NCI-H1092 treated with DMSO at 0.1 percent for 48 hours (cell line): ENCODE measurements around the gene UNC5C.

ENCODE experiments used
- DNase-seq: peaks from one replicate; lab custom pipeline; 2025; lab: John Stamatoyannopoulos, UW

The UNC5C gene

GRCh38 chr4:95466791-95467190, 82.0 kb downstream of the UNC5C start:
- no peak for DNase-seq

DNA sequence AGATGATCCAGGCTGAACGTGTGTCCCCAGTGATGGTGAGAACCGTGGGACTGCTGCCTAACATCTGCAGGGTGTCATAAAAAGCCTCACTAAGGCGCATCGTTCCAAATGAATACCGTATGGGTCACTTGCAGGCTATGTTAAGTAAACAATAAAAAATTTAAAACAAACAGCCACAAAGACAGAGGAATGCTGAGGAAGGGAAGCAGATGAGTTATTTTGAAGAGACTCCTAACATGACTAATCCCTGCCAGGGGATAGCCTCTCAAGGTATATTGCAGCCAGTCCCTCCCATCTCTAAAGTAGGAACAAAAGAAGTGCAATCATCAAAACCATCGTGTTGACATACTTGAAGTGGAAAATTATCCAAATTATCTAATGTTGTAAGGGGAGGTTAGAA, 83.8 kb downstream of the UNC5C start:
- no peak for DNase-seq

GRCh38 chr4:95462921-95463320, 85.9 kb downstream of the UNC5C start:
- DNase-seq = no peak

DNA sequence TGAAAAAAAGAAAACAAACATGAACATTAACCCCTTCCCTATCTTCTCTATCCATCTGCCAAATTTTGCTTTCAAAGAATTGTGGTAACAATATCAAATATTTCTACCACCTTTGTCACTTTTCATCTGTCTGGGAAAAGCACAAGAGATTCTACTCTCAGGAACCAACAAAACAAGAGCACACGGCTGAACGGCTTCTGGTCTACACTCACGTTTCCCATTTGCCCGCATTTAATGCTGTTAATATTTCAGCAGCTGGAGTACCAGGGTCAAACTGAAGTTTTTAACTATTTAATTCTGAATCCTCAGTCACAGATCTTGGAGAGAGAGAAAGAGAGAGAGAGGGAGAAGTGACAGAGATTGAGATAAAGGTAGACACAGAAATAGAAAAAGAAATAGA, 91.4 kb downstream of the UNC5C start:
- DNase-seq = no peak

- no peak for DNase-seq
These were observed 98.5 kb downstream of the UNC5C start for GRCh38 chr4:95450294-95450693.

DNA sequence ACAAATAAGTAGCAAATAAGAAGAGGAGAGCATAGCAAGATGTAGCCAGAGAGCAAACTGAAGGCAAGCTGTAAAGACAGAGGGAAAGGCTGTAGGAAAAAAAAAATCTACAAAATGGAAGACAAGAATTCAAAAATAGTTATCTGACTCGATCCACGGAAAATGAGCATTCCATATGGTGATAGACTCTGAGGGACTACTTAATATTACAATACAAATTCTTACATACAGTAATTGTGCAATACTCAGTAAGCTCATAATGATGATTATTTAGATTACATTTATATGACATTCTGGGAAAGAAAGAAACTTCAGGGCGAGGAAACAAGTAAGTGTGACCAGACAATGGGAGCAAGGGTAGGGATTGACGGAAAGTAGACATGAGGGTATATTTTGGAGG, 102.6 kb downstream of the UNC5C start:
- no peak for DNase-seq

- DNase-seq = no peak
These were observed 103.5 kb downstream of the UNC5C start for GRCh38 chr4:95445251-95445650.

DNA sequence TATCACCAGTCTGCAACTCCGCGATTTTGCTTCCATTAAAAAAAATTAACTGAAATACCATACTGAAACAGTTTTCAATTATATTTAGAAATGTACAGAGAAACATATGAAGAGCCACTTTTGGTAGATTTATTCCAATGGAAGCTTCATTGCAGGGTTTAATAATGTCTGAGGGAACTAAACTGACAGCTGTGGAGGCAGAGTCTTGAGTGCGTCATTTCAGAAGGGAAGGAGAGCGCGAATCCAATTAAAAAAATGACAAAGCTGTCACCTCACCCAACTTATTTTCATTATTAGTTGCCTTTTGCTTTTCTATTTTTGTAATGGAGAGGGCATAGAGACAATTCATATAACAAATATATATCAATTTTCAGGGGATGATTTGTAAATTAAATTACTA, 104.0 kb downstream of the UNC5C start:
- no peak for DNase-seq

GRCh38 chr4:95439896-95440295, 108.9 kb downstream of the UNC5C start:
- DNase-seq = no peak

- DNase-seq = no peak
These were observed 109.7 kb downstream of the UNC5C start for GRCh38 chr4:95439071-95439470.

GRCh38 chr4:95432466-95432865, 116.3 kb downstream of the UNC5C start:
- no peak for DNase-seq

- no peak for DNase-seq
These were observed 117.1 kb downstream of the UNC5C start for GRCh38 chr4:95431678-95432077.

DNA sequence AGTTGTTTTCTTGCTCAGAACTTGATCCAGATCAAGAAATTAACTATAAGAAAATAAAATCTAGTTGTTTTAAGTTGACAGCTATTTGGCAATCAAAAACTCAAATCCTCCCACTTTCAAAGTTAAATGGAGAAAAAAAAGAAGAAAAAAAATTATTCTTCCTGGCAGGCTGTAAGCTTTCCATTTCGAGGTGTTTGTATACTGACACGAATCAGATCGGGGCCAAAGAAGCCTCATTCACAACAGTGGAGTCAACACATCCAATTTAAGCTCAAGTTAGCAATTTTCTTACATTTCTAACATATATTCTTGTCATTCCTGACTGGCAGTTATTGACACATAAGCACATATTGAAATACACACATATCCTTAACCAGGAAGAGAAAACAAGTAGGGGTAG, 119.4 kb downstream of the UNC5C start:
- DNase-seq = no peak

- no peak for DNase-seq
These were observed 120.3 kb downstream of the UNC5C start for GRCh38 chr4:95428291-95429070.

- DNase-seq = no peak
These were observed 122.3 kb downstream of the UNC5C start for GRCh38 chr4:95426455-95426854.

DNA sequence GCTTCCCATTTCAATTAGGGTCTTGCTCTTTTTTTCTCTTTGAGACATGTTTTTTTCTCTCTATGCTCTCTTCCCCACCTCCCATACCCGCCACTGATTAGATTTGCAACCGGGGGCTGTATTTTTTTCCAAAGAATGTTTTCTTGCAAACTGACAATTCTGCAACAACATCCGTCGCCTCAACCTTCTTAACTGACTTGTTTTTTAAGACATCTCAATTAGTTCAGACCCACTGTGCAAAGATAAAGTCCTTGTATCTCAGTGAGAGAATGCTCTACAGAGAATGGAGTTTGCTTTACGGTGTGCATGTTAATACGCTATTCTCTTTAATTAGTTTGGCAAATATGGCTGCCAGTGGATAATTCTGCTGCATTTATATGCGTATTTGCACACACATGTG, 126.3 kb downstream of the UNC5C start:
- DNase-seq = no peak

DNA sequence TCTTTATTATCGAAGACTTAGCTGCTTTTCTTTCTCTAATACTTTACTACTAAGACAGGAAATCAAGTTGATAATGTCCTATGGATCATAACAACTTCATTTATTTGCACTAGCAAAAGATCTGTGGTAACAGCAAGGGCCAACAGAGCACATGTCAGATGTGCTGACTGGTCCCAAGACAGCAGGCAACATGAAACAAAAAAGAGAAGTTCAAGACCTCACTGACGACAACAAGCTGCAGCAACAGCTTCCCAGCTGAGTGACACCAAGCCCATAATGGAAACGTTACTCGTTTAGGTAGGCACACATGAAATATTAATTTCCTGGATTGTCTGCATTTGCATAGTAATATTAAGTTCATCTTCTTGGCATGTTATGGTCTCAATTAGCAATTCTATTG, 126.9 kb downstream of the UNC5C start:
- DNase-seq = no peak

DNA sequence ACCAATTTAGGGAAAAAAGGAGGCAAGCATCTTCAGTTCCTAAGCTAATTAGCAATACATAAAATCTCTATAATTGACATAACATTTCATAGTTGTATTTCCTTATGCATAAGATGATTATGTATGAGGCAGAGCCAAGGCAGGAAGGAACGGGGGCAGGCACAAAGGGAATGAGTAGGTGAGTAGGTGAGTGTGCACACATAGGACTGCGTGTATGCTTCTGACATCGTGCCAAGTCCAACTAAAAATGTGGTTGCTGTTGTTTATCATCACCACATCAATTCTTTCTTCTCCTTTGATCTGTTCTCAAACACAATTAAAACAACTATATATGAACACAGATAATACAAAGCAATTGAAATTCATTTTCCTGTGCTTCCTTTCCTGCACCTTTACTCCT, 131.2 kb downstream of the UNC5C start:
- DNase-seq = no peak

GRCh38 chr4:95415346-95415771, 133.4 kb downstream of the UNC5C start:
- DNase-seq = no peak

GRCh38 chr4:95411371-95412088, 137.2 kb downstream of the UNC5C start:
- no peak for DNase-seq

GRCh38 chr4:95410387-95410977, 138.3 kb downstream of the UNC5C start:
- no peak for DNase-seq

GRCh38 chr4:95409750-95410149, 139.0 kb downstream of the UNC5C start:
- DNase-seq = no peak

DNA sequence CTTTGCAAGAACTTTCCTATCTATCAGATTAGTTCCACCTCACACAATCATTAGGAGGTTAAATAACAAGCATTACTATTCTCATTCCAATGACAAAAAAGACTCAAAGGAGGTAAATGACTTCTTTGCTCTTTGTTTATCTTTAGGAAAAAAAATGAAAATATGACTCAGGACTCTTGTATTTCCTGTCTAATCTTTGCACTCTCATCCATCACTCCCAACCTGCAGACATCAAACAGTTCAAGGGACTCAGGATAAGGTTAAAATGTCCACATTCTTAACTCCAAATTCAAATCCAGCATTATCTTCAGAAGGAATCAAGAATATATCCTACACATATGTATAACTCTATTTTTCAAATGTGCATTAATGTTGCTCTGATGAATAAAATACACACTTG, 139.6 kb downstream of the UNC5C start:
- no peak for DNase-seq
